Stimulated activated CD4-positive, alpha-beta T cell treated with anti-CD3 and anti-CD28 coated beads, TNF-alpha, amount 100 ng/mL, for 4 hours (primary cell): ENCODE data around the gene MMP19.

Experiments used
- DNase-seq, 3 experiments: peaks; one replicate each; pipeline ENCODE4 v3.0.0-alpha.2; 2020; ENCODE audit warnings: low read depth in 3 of 3

Gene MMP19

GRCh38 chr12:55814257-55814656 lies 28.5 kb downstream of the MMP19 start:
- DNase-seq: no peak

- no peak for DNase-seq
These were observed 30.6 kb downstream of the MMP19 start for GRCh38 chr12:55812088-55812487.

- no peak for DNase-seq
These were observed 33.5 kb downstream of the MMP19 start for GRCh38 chr12:55809274-55809673.

GRCh38 chr12:55806982-55807381 lies 35.8 kb downstream of the MMP19 start:
- DNase-seq: no peak

GRCh38 chr12:55797550-55797949 lies 45.2 kb downstream of the MMP19 start:
- DNase-seq: no peak

GRCh38 chr12:55797068-55797467 lies 45.7 kb downstream of the MMP19 start:
- DNase-seq: no peak

GRCh38 chr12:55795950-55796349 lies 46.8 kb downstream of the MMP19 start:
- no peak for DNase-seq

- DNase-seq: no peak
These were observed 52.8 kb downstream of the MMP19 start for GRCh38 chr12:55789893-55790292.

- no peak for DNase-seq
These were observed 53.6 kb downstream of the MMP19 start for GRCh38 chr12:55789171-55789570.

GRCh38 chr12:55788546-55788945 lies 54.2 kb downstream of the MMP19 start:
- DNase-seq: no peak
